Measurements from ENCODE around the gene GALT. TPM values are rescaled to one million over a fixed set of nuclear protein-coding genes. Genes with fewer than 3 reads are reported as not detected.
A peak's percentile ranks its signal among the peaks of the same experiment; 100 is the strongest.

The GALT gene
- total RNA-seq, 2 donors from 2014 or later, result 61.6 to 67.2 TPM

GRCh38 chr9:34612788-34613390 is 33.6 kb upstream of the GALT start:
- H3K9me3 Mint-ChIP-seq, result no peaks in the 10 kb centered on the region
- H3K27ac Mint-ChIP-seq, result peak overlapping the region; percentile 34
- DNase-seq, result peak; percentile 81 to 83
- peak overlapping the region; percentile 93 to 95 for H3K4me3 Mint-ChIP-seq
- ATAC-seq (replicated peaks in 1 of 2), result peak; percentile 55 to 56
- peaks cover 0 to 5% of the 10 kb centered on the region in 2 donors for H3K36me3 Mint-ChIP-seq (ENCODE audit: insufficient read depth in 2 of 2)
- H3K27me3 Mint-ChIP-seq (ENCODE audit: low read depth), result no peaks in the 10 kb centered on the region
- H3K4me1 Mint-ChIP-seq (ENCODE audit: low read depth), result peaks cover 22% of the 10 kb centered on the region

DNA sequence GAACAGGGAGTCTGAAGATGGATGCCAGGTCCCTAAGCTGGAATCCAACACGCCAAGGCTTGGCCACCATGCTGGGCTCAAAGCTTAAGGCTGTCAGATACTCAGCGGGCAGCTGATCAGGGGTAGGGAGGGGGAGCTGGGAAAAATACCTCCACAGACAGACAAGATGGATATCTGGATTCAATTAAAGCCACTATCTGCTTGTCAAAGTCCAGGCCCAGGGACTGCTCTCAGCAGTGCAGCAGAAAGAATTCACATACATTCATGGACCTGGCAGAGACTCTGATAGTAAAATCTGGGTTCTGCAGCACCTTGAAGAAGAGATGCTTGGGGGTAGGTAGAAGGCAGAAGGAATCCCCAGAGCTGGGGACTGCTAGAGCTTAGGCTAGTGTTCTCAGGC is 31.3 kb upstream of the GALT start:
- Mint-ChIP-seq H3K27ac (no peak overlapping the region), H3K4me3 (no peak overlapping the region), H3K9me3 (no peaks in the 10 kb centered on the region), H3K36me3 (ENCODE audit: insufficient read depth in 2 of 2) (peaks cover 0 to 5% of the 10 kb centered on the region in 2 donors), H3K4me1 (ENCODE audit: low read depth) (peaks cover 36% of the 10 kb centered on the region), H3K27me3 (ENCODE audit: low read depth) (no peaks in the 10 kb centered on the region)
- DNase-seq (no peak), ATAC-seq (replicated peaks in 1 of 2) (no peak)

DNA sequence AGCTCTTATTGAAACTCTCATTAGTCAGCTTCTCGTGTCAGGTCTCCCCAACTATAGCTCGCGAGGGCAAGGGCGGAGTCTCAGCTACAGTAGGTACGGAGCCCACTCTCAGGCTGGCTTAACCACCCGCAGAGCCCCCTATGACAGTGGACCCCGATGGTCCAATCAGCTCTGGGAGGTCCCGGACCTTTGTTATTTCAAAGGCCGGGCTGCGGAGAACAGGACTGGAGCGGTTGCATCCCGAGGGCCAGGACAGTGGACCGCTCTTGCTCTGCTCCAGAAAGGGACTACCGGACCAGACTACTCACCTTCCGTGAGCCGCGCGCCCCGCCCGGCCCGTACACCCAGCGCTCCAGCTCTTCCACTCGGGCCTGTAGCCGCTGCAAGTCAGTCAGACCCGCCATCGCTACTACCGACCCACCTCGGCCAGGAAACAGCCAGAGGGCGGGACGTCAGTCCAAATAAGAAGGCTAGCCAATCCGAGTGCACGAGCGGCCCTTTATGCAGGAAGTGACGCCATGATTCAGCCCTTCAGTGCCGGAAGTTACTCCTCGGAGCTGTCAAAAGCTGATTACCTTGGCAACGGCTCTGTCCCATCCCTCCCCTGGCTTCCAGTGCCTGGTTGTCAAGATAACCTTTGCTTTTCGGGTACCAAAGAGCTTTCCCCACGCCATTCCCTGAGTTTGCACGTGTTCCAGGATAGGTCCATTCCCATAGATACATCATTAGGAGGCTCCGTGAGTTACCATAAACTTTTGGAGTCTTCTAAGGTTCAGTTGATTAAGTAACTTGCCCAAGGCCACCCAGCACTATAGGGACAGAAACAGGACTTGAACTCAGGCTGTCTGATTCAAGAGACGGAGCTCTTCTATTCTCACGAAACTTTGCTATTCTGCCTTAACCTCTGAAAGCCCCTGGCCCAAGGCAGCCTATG is 26.1 kb upstream of the GALT start, which contains the start of gene DCTN3:
DCTN3 (minus strand) TSS at position 435 of the 934 bp plus-strand sequence; CDS start at position 404, 31 bp downstream.
- peak within 1 kb of the TSS; percentile 92 to 99 for H3K4me3 Mint-ChIP-seq
- peaks cover 2 to 3% of the 10 kb centered on the region in 2 donors for H3K36me3 Mint-ChIP-seq (ENCODE audit: insufficient read depth in 2 of 2)

DNA sequence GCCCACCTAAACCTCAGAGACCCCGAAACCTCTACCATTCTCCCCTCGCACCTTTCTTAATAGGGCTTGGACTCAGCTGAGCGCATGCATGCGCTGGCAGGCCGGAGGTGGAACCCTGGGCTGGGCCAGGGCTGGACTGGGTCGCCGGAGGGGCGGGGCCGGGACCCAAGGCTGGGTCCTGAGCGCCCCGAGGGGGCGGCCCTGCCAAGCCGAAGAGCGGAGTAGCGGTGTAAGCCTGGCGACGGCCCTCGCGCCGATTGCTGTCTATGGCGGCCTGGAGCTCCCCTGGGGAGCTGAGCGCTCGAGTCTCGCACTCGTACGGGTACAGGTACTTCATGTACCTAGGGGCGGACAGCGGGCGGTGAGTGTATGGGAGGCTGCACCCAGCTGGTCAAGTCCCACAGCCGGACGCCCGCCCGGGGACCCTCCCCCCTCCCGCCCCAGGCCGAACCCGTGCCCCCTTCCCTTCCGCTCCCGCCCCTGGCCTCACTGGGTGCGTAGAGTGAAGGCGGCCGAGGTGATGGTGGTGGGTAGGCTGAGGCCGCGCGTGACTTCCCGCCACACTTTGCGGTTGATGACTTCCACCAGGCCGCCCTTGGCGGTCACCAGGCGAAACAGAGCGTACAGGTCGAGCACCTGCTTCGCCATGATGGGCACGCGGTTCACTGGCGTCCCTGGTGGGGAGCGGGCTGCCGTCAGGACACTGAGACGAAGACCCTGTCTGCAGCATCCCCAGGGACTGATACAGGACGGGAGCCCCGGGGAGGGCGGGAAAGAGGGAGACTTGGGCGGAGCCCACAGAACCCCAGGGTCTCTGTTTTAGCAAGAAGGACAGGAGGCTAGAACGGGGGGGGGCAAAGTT is 22.9 kb upstream of the GALT start:
- ATAC-seq (replicated peaks in 1 of 2), result peak in 1 of 2 donors; percentile 7
- no peak overlapping the region for H3K27ac Mint-ChIP-seq
- H3K36me3 Mint-ChIP-seq (ENCODE audit: insufficient read depth in 2 of 2), result peaks cover 0 to 5% of the 10 kb centered on the region in 2 donors
- H3K4me1 Mint-ChIP-seq (ENCODE audit: low read depth), result peaks cover 34% of the 10 kb centered on the region
- peaks cover 61% of the 10 kb centered on the region for H3K27me3 Mint-ChIP-seq (ENCODE audit: low read depth)
- H3K9me3 Mint-ChIP-seq, result no peaks in the 10 kb centered on the region
- DNase-seq, result peak; percentile 26 to 35
- H3K4me3 Mint-ChIP-seq, result peak overlapping the region; percentile 22 to 60

More for the DNA sequence above, 26.1 kb upstream of the GALT start, which contains the start of gene DCTN3:
- peaks cover 26% of the 10 kb centered on the region for H3K4me1 Mint-ChIP-seq (ENCODE audit: low read depth)
- peak; percentile 90 to 95 for DNase-seq
- H3K27me3 Mint-ChIP-seq (ENCODE audit: low read depth), result peaks cover 28% of the 10 kb centered on the region
- H3K27ac Mint-ChIP-seq, result peak within 1 kb of the TSS; percentile 26
- H3K9me3 Mint-ChIP-seq, result no peaks in the 10 kb centered on the region
- ATAC-seq (replicated peaks in 1 of 2), result peak; percentile 98 to 99

DNA sequence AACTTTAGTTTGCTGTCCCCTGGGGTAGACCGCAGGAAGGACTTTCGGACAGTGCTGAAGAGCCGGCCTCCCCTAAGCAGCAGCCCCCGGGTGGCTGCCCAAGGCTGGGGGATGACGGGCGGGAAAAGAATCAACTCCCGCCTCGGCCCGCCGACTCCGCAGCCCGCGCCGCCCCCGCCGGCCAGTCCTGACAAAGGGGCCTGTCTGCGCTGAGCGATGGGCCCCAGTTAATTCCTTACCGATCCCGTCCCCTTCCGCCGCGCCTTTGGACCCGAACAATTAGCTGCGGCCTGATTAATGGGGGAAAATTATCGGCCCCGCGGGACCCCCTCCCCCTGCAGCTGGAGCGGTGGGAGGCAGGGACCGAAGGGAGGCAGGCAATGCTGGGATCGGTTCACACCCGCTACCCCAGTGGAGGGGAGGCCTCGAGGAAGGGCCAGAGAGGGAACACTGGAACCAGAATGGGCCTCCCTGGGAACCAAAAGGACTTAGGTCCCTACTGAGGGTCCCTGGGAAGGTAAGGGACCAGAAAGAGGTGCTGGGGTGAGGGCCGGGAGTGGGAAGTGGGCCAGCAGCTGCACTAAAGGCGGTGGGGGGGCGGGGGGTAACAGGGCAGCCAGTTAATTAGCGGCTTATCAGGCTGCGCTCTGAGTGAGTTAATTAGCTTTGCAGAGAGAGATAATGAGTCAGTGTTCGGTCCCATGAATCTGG is 21.8 kb upstream of the GALT start:
- no peak for ATAC-seq (replicated peaks in 1 of 2)
- Mint-ChIP-seq H3K27ac (no peak overlapping the region), H3K4me1 (ENCODE audit: low read depth) (peaks cover 32% of the 10 kb centered on the region), H3K4me3 (no peak overlapping the region), H3K36me3 (ENCODE audit: insufficient read depth in 2 of 2) (peaks cover 0 to 5% of the 10 kb centered on the region in 2 donors), H3K27me3 (ENCODE audit: low read depth) (peaks cover 70% of the 10 kb centered on the region), H3K9me3 (no peaks in the 10 kb centered on the region)
- DNase-seq, result no peak

GRCh38 chr9:34625186-34625486 is 21.3 kb upstream of the GALT start:
- Mint-ChIP-seq H3K36me3 (ENCODE audit: insufficient read depth in 2 of 2) (peaks cover 0 to 5% of the 10 kb centered on the region in 2 donors), H3K9me3 (no peaks in the 10 kb centered on the region), H3K27me3 (ENCODE audit: low read depth) (peaks cover 75% of the 10 kb centered on the region), H3K4me1 (ENCODE audit: low read depth) (peaks cover 32% of the 10 kb centered on the region), H3K4me3 (no peak overlapping the region), H3K27ac (no peak overlapping the region)
- ATAC-seq (replicated peaks in 1 of 2), result no peak
- DNase-seq, result no peak

GRCh38 chr9:34627716-34628655 is 18.5 kb upstream of the GALT start:
- ATAC-seq (replicated peaks in 1 of 2) (peak; percentile 2 to 4), DNase-seq (no peak)
- no peak overlapping the region for H3K27ac Mint-ChIP-seq
- no peaks in the 10 kb centered on the region for H3K9me3 Mint-ChIP-seq
- peaks cover 71% of the 10 kb centered on the region for H3K27me3 Mint-ChIP-seq (ENCODE audit: low read depth)
- peak overlapping the region; percentile 82 to 83 for H3K4me3 Mint-ChIP-seq
- peaks cover 0 to 2% of the 10 kb centered on the region in 2 donors for H3K36me3 Mint-ChIP-seq (ENCODE audit: insufficient read depth in 2 of 2)
- peaks cover 33% of the 10 kb centered on the region for H3K4me1 Mint-ChIP-seq (ENCODE audit: low read depth)

DNA sequence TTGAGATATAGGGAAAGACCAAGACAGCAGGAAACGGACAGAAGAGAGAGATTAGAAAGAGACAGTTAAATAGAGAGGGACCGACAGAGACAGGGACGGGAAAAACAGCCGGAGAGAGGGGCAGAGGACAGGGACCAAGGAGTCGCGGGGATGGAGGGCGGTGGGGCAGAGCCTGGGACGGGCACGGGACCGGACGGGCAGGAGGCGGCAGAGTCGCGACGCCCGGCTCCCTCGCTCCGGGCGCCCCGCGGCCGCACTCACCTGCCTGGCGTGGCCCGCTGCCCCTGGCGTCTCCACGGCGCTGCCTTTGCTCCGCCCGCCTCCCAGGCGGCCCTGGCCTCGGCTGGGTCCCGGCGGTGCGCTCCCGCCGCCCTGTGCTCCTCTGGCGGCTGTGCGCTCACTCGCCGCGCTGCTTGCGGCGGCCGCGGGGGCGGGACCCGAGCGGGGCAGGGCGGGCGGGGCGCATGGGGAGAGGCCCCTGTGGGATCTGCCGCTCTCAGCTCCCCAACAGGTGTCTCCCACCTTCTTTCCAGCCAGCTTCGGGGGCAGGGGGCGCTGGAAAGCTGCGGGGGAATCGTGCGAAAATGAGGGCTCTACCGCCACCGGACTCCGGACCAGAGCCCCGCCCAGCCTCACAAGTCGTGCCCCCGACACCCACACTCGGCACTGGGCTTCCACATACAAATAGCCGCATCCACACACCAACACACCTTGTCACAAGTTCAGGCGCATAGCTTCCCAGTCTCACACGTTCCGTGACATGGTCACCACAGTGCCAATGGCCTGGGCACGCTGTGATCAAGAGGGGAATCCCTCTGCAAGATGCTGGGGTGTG is 17.6 kb upstream of the GALT start, which contains the start of gene ARID3C:
ARID3C (minus strand) TSS at position 411 of the 835 bp plus-strand sequence. CDS start 1,052 bp downstream, outside the sequence.
- ATAC-seq (replicated peaks in 1 of 2), result peak; percentile 85 to 88

DNA sequence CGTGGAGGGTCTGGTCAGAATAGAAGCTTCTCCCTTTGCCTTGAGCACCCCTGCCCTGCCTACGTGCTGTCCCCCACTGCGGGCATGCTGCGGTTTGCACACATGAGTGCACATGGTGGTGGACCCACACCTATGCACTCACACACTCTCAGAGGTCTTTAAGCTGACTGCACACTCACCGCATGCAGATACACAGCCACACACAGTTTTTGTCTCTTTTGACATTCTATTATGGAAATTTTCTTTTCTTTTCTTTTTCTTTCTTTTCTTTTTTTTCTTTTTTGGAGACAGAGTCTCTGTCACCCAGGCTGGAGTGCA is 17.0 kb upstream of the GALT start:
- Mint-ChIP-seq H3K36me3 (ENCODE audit: insufficient read depth in 2 of 2) (peaks cover 0 to 2% of the 10 kb centered on the region in 2 donors), H3K4me1 (ENCODE audit: low read depth) (peaks cover 37% of the 10 kb centered on the region), H3K27me3 (ENCODE audit: low read depth) (peaks cover 59% of the 10 kb centered on the region), H3K4me3 (peak overlapping the region; percentile 67 to 86), H3K27ac (no peak overlapping the region), H3K9me3 (no peaks in the 10 kb centered on the region)
- DNase-seq (no peak), ATAC-seq (replicated peaks in 1 of 2) (no peak)

More for the DNA sequence above, 17.6 kb upstream of the GALT start, which contains the start of gene ARID3C:
- Mint-ChIP-seq H3K27ac (no peak within 1 kb of the TSS), H3K27me3 (ENCODE audit: low read depth) (peaks cover 62% of the 10 kb centered on the region), H3K9me3 (no peaks in the 10 kb centered on the region), H3K36me3 (ENCODE audit: insufficient read depth in 2 of 2) (peaks cover 0 to 2% of the 10 kb centered on the region in 2 donors), H3K4me1 (ENCODE audit: low read depth) (peaks cover 34% of the 10 kb centered on the region), H3K4me3 (peak within 1 kb of the TSS; percentile 82 to 86)
- DNase-seq, result peak; percentile 55 to 59

DNA sequence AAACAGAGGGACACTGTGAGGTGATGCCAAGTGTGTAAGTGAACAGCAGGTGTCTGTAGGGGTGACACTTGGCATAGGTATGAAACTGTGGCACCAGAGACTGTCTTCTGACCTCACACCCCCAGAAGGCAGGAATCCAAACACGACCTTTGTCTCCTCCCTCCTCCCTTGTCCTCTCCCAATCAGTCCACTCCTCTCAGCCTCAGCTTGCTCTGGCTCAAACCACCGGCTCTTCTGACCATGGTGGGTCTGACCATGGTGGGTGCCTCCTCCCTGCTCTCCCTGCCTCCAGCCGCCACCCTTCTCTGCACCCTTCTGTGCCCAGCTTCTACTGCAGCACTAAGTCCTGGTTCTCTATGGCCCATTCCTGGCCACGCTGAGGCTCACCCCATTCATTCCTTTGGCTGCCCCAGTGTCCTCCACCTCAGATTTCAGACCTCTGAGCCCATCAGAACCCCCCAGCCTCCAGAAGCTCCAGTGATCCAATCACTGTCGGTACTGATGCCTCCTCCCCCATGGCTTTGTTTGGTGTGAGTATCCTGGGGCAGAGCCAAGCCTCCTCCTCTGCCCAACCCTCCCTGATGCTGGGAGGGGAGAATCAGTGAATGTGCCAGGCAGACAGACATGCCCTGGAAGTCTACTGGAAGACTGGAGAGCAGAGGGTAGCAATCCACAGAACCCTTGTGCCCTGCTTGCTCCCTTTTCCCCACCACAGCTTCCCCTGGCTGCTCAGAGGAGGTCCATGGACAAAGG is 15.9 kb upstream of the GALT start:
- ATAC-seq (replicated peaks in 1 of 2), result no peak
- Mint-ChIP-seq H3K4me3 (peak overlapping the region; percentile 24 to 49), H3K4me1 (ENCODE audit: low read depth) (peaks cover 49% of the 10 kb centered on the region), H3K9me3 (no peaks in the 10 kb centered on the region), H3K36me3 (ENCODE audit: insufficient read depth in 2 of 2) (peaks cover 0 to 2% of the 10 kb centered on the region in 2 donors), H3K27me3 (ENCODE audit: low read depth) (peaks cover 52% of the 10 kb centered on the region), H3K27ac (no peak overlapping the region)
- no peak for DNase-seq
